K562 (cell line): Measurements from ENCODE around the gene IRGQ. TPM values are rescaled to one million over a fixed set of nuclear protein-coding genes. Genes with fewer than 3 reads are reported as not detected.

Experiments
- BCLAF1 ChIP-seq, 2 experiments: fragments of 450-650 bp in 1 of 2; IDR thresholded peaks; 2 replicates each; pipeline ENCODE4 v1.6.1; 2011 to 2017; ENCODE audit warnings: low read depth in 2 of 2, antibody characterized with exemption in 1 of 2, borderline replicate concordance in 1 of 2, low read length in 1 of 2, mild to moderate bottlenecking in 1 of 2, mixed read lengths in 1 of 2; ENCODE audit not compliant: control insufficient read depth in 1 of 2
- CREM ChIP-seq: IDR thresholded peaks from 2 replicates; pipeline ENCODE4 v1.6.1; 2014; ENCODE audit warnings: antibody characterized with exemption, low read depth
- GABPB1 ChIP-seq: sonication (generic); formaldehyde crosslinking; IDR thresholded peaks from 2 replicates; pipeline ENCODE4 v1.8.0; 2022; ENCODE audit warnings: mild to moderate bottlenecking, missing genetic modification reagents
- HDAC3 ChIP-seq: fragments of 450-650 bp; IDR thresholded peaks from 2 replicates; pipeline ENCODE4 v1.6.1; 2018; ENCODE audit warnings: borderline replicate concordance, mild to moderate bottlenecking, moderate library complexity; ENCODE audit not compliant: partially characterized antibody
- HNRNPH1 ChIP-seq: fragments of 200-400 bp; formaldehyde crosslinking; optimal IDR thresholded peaks from 2 replicates; pipeline ENCODE3; 2017; ENCODE audit warnings: low read depth, mild to moderate bottlenecking, low read length, moderate library complexity
- ID3 ChIP-seq, 2 experiments: fragments of 250-450 bp in 1 of 2; fragments of 450-650 bp in 1 of 2; sonication (Bioruptor Pico) in 1 of 2; IDR thresholded peaks; 2 replicates each; pipeline versions ENCODE4 v1.6.1 to v1.8.0; 2016 to 2021; ENCODE audit warnings: mild to moderate bottlenecking in 2 of 2, moderate library complexity in 2 of 2, missing compliant biosample characterization in 1 of 2, missing genetic modification characterization in 1 of 2
- KLF16 ChIP-seq: IDR thresholded peaks from 2 replicates; pipeline ENCODE4 v1.6.1; 2016; ENCODE audit warnings: antibody characterized with exemption
- LEF1 ChIP-seq: fragments of 450-650 bp; IDR thresholded peaks from 2 replicates; pipeline ENCODE4 v1.6.1; 2016; ENCODE audit warnings: mild to moderate bottlenecking
- MEF2D ChIP-seq: conservative IDR thresholded peaks from 2 replicates; pipeline ENCODE4 v1.6.1; 2016; ENCODE audit warnings: low read depth, missing genetic modification characterization, missing compliant biosample characterization
- PRDM10 ChIP-seq: fragments of 450-650 bp; IDR thresholded peaks from 2 replicates; pipeline ENCODE4 v1.6.1; 2018; ENCODE audit not compliant: partially characterized antibody
- RB1 ChIP-seq: fragments of 450-650 bp; IDR thresholded peaks from 2 replicates; pipeline ENCODE4 v1.6.1; 2017; ENCODE audit warnings: low read depth, mild to moderate bottlenecking
- SP1 ChIP-seq: sonication (generic); formaldehyde crosslinking; IDR thresholded peaks from 2 replicates; pipeline ENCODE4 v1.8.1; 2022; ENCODE audit warnings: mild to moderate bottlenecking, missing genetic modification reagents
- SPI1 ChIP-seq: IDR thresholded peaks from 2 replicates; pipeline ENCODE4 v1.6.1; 2011; ENCODE audit warnings: low read depth, low read length, control low read depth, borderline replicate concordance
- TBP ChIP-seq: optimal IDR thresholded peaks from 2 replicates; pipeline ENCODE3; 2011; ENCODE audit warnings: low read depth, low read length, improper control_type of control experiment
- TFAP4 ChIP-seq: sonication (generic); formaldehyde crosslinking; IDR thresholded peaks from 2 replicates; pipeline ENCODE4 v1.8.0; 2022; ENCODE audit warnings: missing genetic modification reagents, mild to moderate bottlenecking, moderate library complexity, borderline replicate concordance
- TFE3 ChIP-seq: fragments of 450-650 bp; formaldehyde crosslinking; IDR thresholded peaks from 2 replicates; pipeline ENCODE4 v1.4.0; 2020; ENCODE audit warnings: mild to moderate bottlenecking, mixed read lengths
- polyA plus RNA-seq, 8 experiments: library from polyadenylated mRNA; depleted of rRNA in 4 of 8; stranded (reverse) in 5 of 8; unstranded in 3 of 8; fragments of >200 nt; fragmentation: Nextera tagmentation in 2 of 8; fragmentation: Illumina TruSeq in 1 of 8; extraction: Ambion mirVana in 2 of 8; extraction: Trizol in 1 of 8; gene quantifications; 2 replicates each; pipeline versions ENCODE4 v1.2.1 to v1.2.3, GENCODE V29; 2011 to 2014; ENCODE audit warnings: inconsistent platforms in 1 of 8, missing spikeins in 1 of 8
- total RNA-seq, 7 experiments: library from RNA; depleted of rRNA in 6 of 7; stranded (reverse); fragments of >200 nt in 6 of 7; fragmentation: Illumina TruSeq in 2 of 7; extraction: Trizol in 2 of 7; gene quantifications; 2 replicates each; pipeline versions ENCODE4 v1.2.1 to v1.2.3, GENCODE V29; 2011 to 2021; ENCODE audit warnings: low replicate concordance in 1 of 7

Gene IRGQ
- total and polyA plus RNA-seq, 9 of the 15 experiments (the other 6 are each of a cell fraction or from before 2014, with no cell fraction given), result 3.5 to 19.2 (median 7.9) TPM

- TF ChIP-seq BCLAF1 (IDR thresholded peaks at IDR 0.05; ENCODE audit: borderline replicate concordance in 1 of 2, control insufficient read depth in 1 of 2, low read depth in 2 of 2, low read length in 1 of 2) (0 out of 4 replicates have a peak, but pooled peaks of 1 of the 2 experiments have one; percentile 28), ID3 (CRISPR knock-in tag; IDR thresholded peaks at IDR 0.05) (no peak), ID3 (tag; IDR thresholded peaks at IDR 0.05) (peak; percentile 78), HDAC3 (peak; percentile 0), TFAP4 (peak; percentile 87), GABPB1 (CRISPR knock-in tag) (peak; percentile 73; the same call in 1 of the 2 replicates), TBP (peak; percentile 73), RB1 (peak; percentile 93), LEF1 (0 out of 2 replicates have a peak, but pooled peaks have one; percentile 34), KLF16 (0 out of 2 replicates have a peak, but pooled peaks have one; percentile 22), SP1 (CRISPR knock-in tag) (peak; percentile 74), SPI1 (no peak), MEF2D (tag) (peak; percentile 69), CREM (peak; percentile 99), PRDM10 (peak; percentile 32), TFE3 (CRISPR knock-in tag) (0 out of 2 replicates have a peak, but pooled peaks have one; percentile 1), HNRNPH1 (no peak)
These were observed at the start of gene IRGQ, which contains the start of gene ZNF576 (continued) for GRCh38 chr19:43595999-43596841.
